Osteoblast (primary cell): ENCODE results near the gene SMIM5. TPM values are rescaled to one million over a fixed set of nuclear protein-coding genes. Genes with fewer than 3 reads are reported as not detected.

Experiments
- DNase-seq: peaks from one replicate; pipeline ENCODE4 v3.0.0; 2011; ENCODE audit warnings: low spot score, mixed read lengths; ENCODE audit not compliant: insufficient read length; ENCODE audit errors: missing footprints
- H2AFZ ChIP-seq: 2 replicates; pipeline ENCODE4 v1.6.0; 2011; ENCODE audit warnings: mild to moderate bottlenecking, low read length
- H3K27ac ChIP-seq: 2 replicates; pipeline ENCODE4 v1.5.1; 2011; ENCODE audit warnings: mild to moderate bottlenecking, low read depth, low read length, moderate library complexity
- H3K27me3 ChIP-seq: 2 replicates; pipeline ENCODE4 v1.6.0; 2012; ENCODE audit warnings: mild to moderate bottlenecking, control low read depth, inconsistent platforms, low read length, moderate library complexity; ENCODE audit not compliant: insufficient read depth
- H3K36me3 ChIP-seq: 2 replicates; pipeline ENCODE4 v1.5.1; 2011; ENCODE audit warnings: mild to moderate bottlenecking, low read length, control low read depth, moderate library complexity; ENCODE audit not compliant: insufficient read depth
- H3K4me1 ChIP-seq: 2 replicates; pipeline ENCODE4 v1.5.1; 2011; ENCODE audit warnings: mild to moderate bottlenecking, low read length, control low read depth, moderate library complexity; ENCODE audit not compliant: insufficient read depth
- H3K4me2 ChIP-seq: 2 replicates; pipeline ENCODE4 v1.6.0; 2011; ENCODE audit warnings: mild to moderate bottlenecking, low read length; ENCODE audit not compliant: insufficient read depth
- H3K4me3 ChIP-seq: fragments of 200-600 bp; sonication (generic); 3 replicates; pipeline ENCODE4 v1.5.1; 2012; ENCODE audit warnings: mild to moderate bottlenecking, low read length, inconsistent platforms; ENCODE audit not compliant: insufficient read depth
- H3K79me2 ChIP-seq: 2 replicates; pipeline ENCODE4 v1.6.0; 2012; ENCODE audit warnings: mild to moderate bottlenecking, low read length, control low read depth, inconsistent platforms; ENCODE audit not compliant: insufficient read depth
- H3K9me3 ChIP-seq: 2 replicates; pipeline ENCODE4 v1.5.1; 2011; ENCODE audit warnings: low read depth, low read length, control low read depth
- H4K20me1 ChIP-seq: 2 replicates; pipeline ENCODE4 v1.6.0; 2012; ENCODE audit warnings: mild to moderate bottlenecking, low read length, control low read depth; ENCODE audit not compliant: insufficient read depth
- CTCF ChIP-seq: IDR thresholded peaks from 2 replicates; pipeline ENCODE4 v1.5.1; 2011; ENCODE audit warnings: mild to moderate bottlenecking, low read depth, low read length, moderate library complexity; ENCODE audit errors: extremely low read depth
- total RNA-seq: library from RNA; depleted of rRNA; stranded (reverse); fragments of >200 nt; gene quantifications from 2 replicates; pipeline ENCODE4 v1.2.3, GENCODE V29; 2012

The SMIM5 gene
- total RNA-seq, 1 donor: not detected

GRCh38 chr17:75612906-75613626 is 20.2 kb upstream of the SMIM5 start:
- Histone ChIP-seq H3K4me3 (no peak overlapping the region), H3K9me3 (no peaks in the 10 kb centered on the region), H3K36me3 (no peaks in the 10 kb centered on the region), H3K27ac (no peak overlapping the region), H3K4me1 (no peaks in the 10 kb centered on the region), H2AFZ (no peak overlapping the region), H3K79me2 (no peaks in the 10 kb centered on the region), H3K4me2 (no peak overlapping the region), H3K27me3 (no peaks in the 10 kb centered on the region), H4K20me1 (no peaks in the 10 kb centered on the region)
- no peak for DNase-seq
- no peak for TF ChIP-seq CTCF

- Histone ChIP-seq H3K27me3 (no peaks in the 10 kb centered on the region), H3K4me1 (no peaks in the 10 kb centered on the region), H3K4me2 (no peak overlapping the region), H3K79me2 (no peaks in the 10 kb centered on the region), H3K9me3 (no peaks in the 10 kb centered on the region), H4K20me1 (no peaks in the 10 kb centered on the region), H3K36me3 (no peaks in the 10 kb centered on the region), H2AFZ (no peak overlapping the region), H3K27ac (no peak overlapping the region), H3K4me3 (no peak overlapping the region)
- no peak for TF ChIP-seq CTCF
- DNase-seq: no peak
These were observed 19.2 kb upstream of the SMIM5 start for GRCh38 chr17:75614006-75614405.

- H3K36me3 ChIP-seq: no peaks in the 10 kb centered on the region
- no peak overlapping the region for H3K4me3 ChIP-seq
- H3K27ac ChIP-seq: no peak overlapping the region
- H3K4me2 ChIP-seq: no peak overlapping the region
- H4K20me1 ChIP-seq: no peaks in the 10 kb centered on the region
- no peaks in the 10 kb centered on the region for H3K79me2 ChIP-seq
- no peaks in the 10 kb centered on the region for H3K9me3 ChIP-seq
- H3K27me3 ChIP-seq: no peaks in the 10 kb centered on the region
- DNase-seq: no peak
- H3K4me1 ChIP-seq: no peaks in the 10 kb centered on the region
- TF ChIP-seq CTCF: no peak
- no peak overlapping the region for H2AFZ ChIP-seq
These were observed 18.5 kb upstream of the SMIM5 start for GRCh38 chr17:75614556-75615270.

GRCh38 chr17:75615301-75615700 is 17.9 kb upstream of the SMIM5 start:
- Histone ChIP-seq H2AFZ (no peak overlapping the region), H4K20me1 (no peaks in the 10 kb centered on the region), H3K27me3 (no peaks in the 10 kb centered on the region), H3K4me3 (no peak overlapping the region), H3K79me2 (no peaks in the 10 kb centered on the region), H3K4me2 (no peak overlapping the region), H3K36me3 (no peaks in the 10 kb centered on the region), H3K27ac (no peak overlapping the region), H3K4me1 (no peaks in the 10 kb centered on the region), H3K9me3 (no peaks in the 10 kb centered on the region)
- no peak for TF ChIP-seq CTCF
- no peak for DNase-seq
